Astrocyte of the cerebellum (primary cell): Measurements from ENCODE around the gene PTPRM.

Experiments
- DNase-seq: peaks from one replicate; pipeline ENCODE4 v3.0.0-alpha.2; 2011; ENCODE audit warnings: low read depth
- H3K4me3 ChIP-seq: 2 replicates; pipeline ENCODE4 v1.5.1; 2011; ENCODE audit warnings: mild to moderate bottlenecking, low read depth, low read length, moderate library complexity
- CTCF ChIP-seq: IDR thresholded peaks from 2 replicates; pipeline ENCODE4 v1.5.1; 2012; ENCODE audit warnings: low read length, low read depth, moderate library complexity, mild to moderate bottlenecking; ENCODE audit errors: missing control alignments
- in situ Hi-C: cut with HindIII; loops from 2 replicates; pipeline ENCODE4 v1.10.0; 2017; ENCODE audit warnings: low sequenced_read_pairs

Gene PTPRM

GRCh38 chr18:8288472-8289195 is 721.5 kb downstream of the PTPRM start:
- in situ Hi-C loops: no loop called here
- DNase-seq: no peak
- no peak for TF ChIP-seq CTCF
- no peak overlapping the region for H3K4me3 ChIP-seq

- in situ Hi-C loops: no loop called here
- H3K4me3 ChIP-seq: no peak overlapping the region
- no peak for TF ChIP-seq CTCF
- DNase-seq: no peak
Measured at GRCh38 chr18:8290435-8290834, 723.3 kb downstream of the PTPRM start.

GRCh38 chr18:8290913-8291312 is 723.8 kb downstream of the PTPRM start:
- TF ChIP-seq CTCF: no peak
- DNase-seq: no peak
- no peak overlapping the region for H3K4me3 ChIP-seq
- in situ Hi-C loops: no loop called here

- no peak for DNase-seq
- in situ Hi-C loops: no loop called here
- no peak for TF ChIP-seq CTCF
- no peak overlapping the region for H3K4me3 ChIP-seq
Measured at GRCh38 chr18:8293184-8293583, 726.1 kb downstream of the PTPRM start.

GRCh38 chr18:8296886-8297616 is 729.9 kb downstream of the PTPRM start:
- H3K4me3 ChIP-seq: no peak overlapping the region
- no peak for DNase-seq
- in situ Hi-C loops: no loop called here
- no peak for TF ChIP-seq CTCF

- no peak overlapping the region for H3K4me3 ChIP-seq
- in situ Hi-C loops: no loop called here
- DNase-seq: no peak
- no peak for TF ChIP-seq CTCF
Measured at GRCh38 chr18:8298186-8298585, 731.1 kb downstream of the PTPRM start.
